PC-9 (cell line): ENCODE data around the gene EXOC1.

Experiments used
- CTCF ChIP-seq: fragments of 200-600 bp; sonication (generic); conservative IDR thresholded peaks from 2 replicates; pipeline ENCODE4 v1.6.1; 2017; ENCODE audit warnings: mixed run types, antibody characterized with exemption, mild to moderate bottlenecking, moderate library complexity
- EZH2 ChIP-seq: fragments of 200-600 bp; sonication (generic); IDR thresholded peaks from 2 replicates; pipeline ENCODE4 v1.8.0; 2017; ENCODE audit warnings: antibody characterized with exemption, low read depth

GRCh38 chr4:55820279-55820678 is 33.2 kb upstream of the EXOC1 start:
- TF ChIP-seq CTCF (no peak), EZH2 (no peak)
